Measurements from ENCODE around the gene TRIM46.

The TRIM46 gene

DNA sequence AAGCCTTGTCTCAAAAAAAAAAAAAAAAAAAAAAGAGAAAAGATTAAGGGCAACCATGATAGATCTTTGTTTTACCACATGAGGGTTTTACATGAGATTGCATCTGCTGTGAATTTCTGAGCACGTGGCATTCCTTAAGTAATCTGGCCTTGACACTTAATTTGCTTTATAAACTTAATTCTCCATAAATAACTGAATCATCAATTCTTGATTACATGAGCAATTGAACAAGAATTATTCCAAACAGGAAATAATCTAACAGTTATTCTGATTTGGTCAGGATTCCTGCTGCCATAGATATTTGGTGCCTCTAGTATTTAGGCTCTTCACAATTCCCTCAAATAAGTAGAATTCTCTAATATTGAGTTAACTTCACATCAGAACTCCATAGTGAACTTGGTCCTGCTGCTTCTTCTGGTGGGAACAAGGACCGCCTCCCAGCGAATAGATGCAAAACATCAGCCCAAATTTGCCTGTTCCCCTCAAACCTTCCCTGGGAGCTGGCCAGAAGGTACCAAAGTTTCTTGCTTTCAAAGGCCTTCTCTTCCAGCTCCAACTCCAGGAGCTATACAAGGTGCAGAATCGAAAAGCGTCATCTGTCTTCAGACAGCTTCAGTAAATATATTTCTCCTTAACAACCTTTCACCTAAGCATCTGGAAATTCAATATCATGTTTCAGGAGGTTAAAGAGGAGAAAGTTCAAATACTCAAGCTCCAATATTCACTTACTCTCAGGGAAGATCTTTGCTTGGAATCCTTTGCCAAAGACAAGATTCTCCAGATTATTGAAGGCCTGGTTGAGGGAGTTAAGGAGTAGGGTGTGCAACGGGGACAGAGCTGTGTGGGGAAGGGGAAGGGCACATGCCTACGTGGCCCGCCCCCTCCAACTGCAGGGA lies 1.6 kb upstream of the TRIM46 start:
- ChIA-PET POLR2A (interaction anchor here (0.9 to 1.7 kb wide), 2 partner anchors 80 to 115 kb away, joined by 3 to 5 read pairs; no protein-coding TSS in a partner anchor), CTCF (interaction anchor here (0.8 to 11.6 kb wide), 35 partner anchors 8 to 1185 kb away, joined by 3 to 167 read pairs (median 7); partner anchors contain the start of genes FDPS, RUSC1 and SLC50A1)
- no peak for DNase-seq (ENCODE audit: extremely low spot score)
- TF ChIP-seq CTCF (IDR thresholded peaks at IDR 0.05; ENCODE audit: control extremely low read depth, extremely low read depth, low read depth, missing control alignments): no peak

DNA sequence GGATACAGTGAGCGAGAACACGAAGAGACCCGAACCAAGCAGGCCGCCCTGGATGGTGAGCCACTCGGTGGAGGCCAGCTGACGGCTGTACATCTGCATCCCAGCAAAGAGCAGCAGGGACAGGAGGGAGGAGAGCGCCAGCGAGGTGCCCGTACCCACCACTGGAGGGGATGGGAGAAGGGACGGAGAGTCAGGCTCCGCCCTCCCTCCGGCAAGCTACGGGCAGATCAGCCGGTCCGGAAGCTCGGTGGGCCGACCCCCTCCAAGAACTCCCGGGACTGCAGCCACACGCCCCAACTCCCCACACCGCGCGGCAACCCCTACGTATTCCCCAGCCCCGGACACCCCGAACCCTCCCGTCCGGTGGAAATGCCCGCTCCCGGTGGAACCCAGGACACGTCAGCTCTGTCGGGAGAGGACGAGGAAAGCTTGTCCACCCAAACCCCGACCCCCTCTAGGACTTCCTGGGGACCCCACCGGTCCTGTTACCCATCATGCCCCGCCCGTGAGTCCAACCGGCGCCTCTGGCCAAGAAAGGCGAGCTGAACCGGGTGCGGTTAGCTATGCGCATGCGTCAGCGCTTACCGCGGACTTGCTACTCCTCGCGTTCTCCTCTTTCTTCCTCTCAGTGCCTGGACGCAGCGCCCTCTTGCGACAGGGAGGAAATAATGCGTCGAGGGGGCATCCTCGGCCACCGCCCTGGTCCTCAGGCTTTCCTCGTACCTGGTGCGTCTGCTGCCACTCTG lies 744 bp upstream of the TRIM46 start, which contains the start of gene KRTCAP2:
Gene KRTCAP2, minus strand, starts transcription at position 573 of the 746 bp plus-strand sequence. Its CDS starts 80 bp downstream, at position 493.
- TF ChIP-seq CTCF (IDR thresholded peaks at IDR 0.05; ENCODE audit: control extremely low read depth, extremely low read depth, low read depth, missing control alignments): peak; percentile 98
- ChIA-PET POLR2A (interaction anchor here (0.7 to 1.7 kb wide), 3 partner anchors 32 to 116 kb away, joined by 3 to 5 read pairs (median 3); no protein-coding TSS in a partner anchor), CTCF (interaction anchor here (0.7 to 11.6 kb wide), 50 partner anchors 9 to 1186 kb away, joined by 3 to 167 read pairs (median 5); partner anchors contain the start of genes EFNA3, FDPS, MTX1 and RUSC1)
- DNase-seq (ENCODE audit: extremely low spot score): peak; percentile 97

DNA sequence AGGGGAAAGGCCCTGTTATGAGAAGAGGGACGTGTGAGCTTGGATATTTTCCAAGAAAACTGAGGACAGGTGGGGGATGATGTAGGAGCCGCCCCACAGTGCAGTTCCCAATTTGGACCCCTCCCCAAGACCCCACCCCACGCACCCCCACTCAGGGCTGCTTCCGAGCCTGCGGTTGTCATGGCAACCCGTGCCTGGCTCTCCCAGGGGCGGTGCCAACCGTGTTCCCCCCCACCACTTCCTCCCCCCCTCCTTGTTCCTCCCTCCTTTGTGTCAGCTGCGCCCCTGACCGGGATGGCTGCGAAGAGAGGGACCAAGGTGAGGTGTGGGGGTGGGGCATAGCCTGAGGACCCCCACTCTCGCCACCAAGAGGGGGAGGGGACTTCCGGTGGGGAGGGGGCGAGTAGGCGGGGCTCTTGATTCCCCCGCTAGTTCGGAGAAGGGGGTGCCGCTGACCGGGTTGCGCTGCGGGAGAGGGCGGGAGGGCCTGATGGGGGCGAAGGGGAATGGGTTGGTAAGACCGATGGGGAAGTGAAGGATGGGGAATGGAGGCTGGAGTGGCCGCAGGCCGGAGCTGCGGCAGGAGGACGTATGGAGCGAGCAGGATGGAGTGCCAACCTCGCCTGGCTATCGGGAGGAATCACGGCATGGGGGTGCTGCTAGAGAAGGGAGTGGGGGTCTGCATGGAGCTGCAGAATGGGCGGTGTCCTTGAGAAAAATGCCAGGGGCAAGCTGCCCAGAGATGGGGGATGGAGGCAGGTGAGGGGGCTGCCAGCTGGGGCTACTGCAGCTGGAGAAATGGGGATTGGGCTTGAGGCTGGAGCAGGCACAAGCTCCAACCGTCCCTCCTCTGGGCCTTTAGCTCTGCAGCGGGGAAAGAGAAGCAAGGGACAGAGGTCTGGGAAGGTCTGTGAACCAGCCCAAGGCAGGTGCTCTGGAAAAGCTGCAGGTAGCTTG lies 953 bp downstream of the TRIM46 start:
- POLR2A ChIA-PET: interaction anchor here (0.6 to 0.7 kb wide), 2 partner anchors 186 to 1317 kb away, joined by 3 read pairs; no protein-coding TSS in a partner anchor
- CTCF ChIA-PET: interaction anchor here (0.8 to 11.6 kb wide), 19 partner anchors 11 to 417 kb away, joined by 3 to 167 read pairs (median 6); partner anchors contain the start of genes MTX1, SLC50A1 and THBS3
- DNase-seq (ENCODE audit: extremely low spot score): no peak
- no peak for TF ChIP-seq CTCF (IDR thresholded peaks at IDR 0.05; ENCODE audit: control extremely low read depth, extremely low read depth, low read depth, missing control alignments)

DNA sequence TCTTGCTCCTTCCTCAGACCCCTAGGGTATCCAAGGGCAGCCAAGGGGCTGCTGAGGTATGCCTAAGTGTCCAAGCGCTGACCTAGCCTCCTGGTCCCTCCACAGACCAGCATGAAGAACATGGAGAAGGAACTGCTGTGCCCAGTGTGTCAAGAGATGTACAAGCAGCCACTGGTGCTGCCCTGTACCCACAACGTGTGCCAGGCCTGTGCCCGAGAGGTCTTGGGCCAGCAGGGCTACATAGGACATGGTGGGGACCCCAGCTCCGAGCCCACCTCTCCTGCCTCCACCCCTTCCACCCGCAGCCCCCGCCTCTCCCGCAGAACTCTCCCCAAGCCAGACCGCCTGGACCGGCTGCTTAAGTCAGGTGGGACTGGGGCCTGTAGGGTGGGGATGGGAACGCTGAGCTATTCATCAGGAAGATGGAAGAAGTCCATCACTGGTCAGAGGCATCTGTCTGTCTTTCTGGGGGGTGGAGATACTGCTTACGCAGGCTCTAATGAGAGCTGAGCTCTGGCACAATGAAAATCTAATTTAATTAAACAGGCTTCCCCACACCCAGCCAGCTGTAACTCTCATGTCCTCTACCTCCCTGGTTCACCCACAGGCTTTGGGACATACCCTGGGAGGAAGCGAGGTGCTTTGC lies 1.8 kb downstream of the TRIM46 start:
- no peak for DNase-seq (ENCODE audit: extremely low spot score)
- ChIA-PET POLR2A (interaction anchor here (0.7 kb wide), 1 partner anchor 1317 kb away, joined by 3 read pairs; no protein-coding TSS in a partner anchor), CTCF (interaction anchor here (0.9 to 11.6 kb wide), 19 partner anchors 10 to 416 kb away, joined by 3 to 167 read pairs (median 4); partner anchors contain the start of genes MTX1 and THBS3)
- no peak for TF ChIP-seq CTCF (IDR thresholded peaks at IDR 0.05; ENCODE audit: control extremely low read depth, extremely low read depth, low read depth, missing control alignments)

GRCh38 chr1:155175927-155176371 lies 2.3 kb downstream of the TRIM46 start:
- POLR2A ChIA-PET: no interaction called here
- DNase-seq (ENCODE audit: extremely low spot score): no peak
- CTCF ChIA-PET: interaction anchor here (0.9 to 11.6 kb wide), 15 partner anchors 9 to 415 kb away, joined by 3 to 167 read pairs (median 8); partner anchors contain the start of genes MTX1 and THBS3
- TF ChIP-seq CTCF (IDR thresholded peaks at IDR 0.05; ENCODE audit: control extremely low read depth, extremely low read depth, low read depth, missing control alignments): no peak

All from GM10248 (cell line).